Measurements from ENCODE around the gene ADA.
A peak's percentile ranks its signal among the peaks of the same experiment; 100 is the strongest.
"Not testable (repeated sequence)": the region's sequence is repeated elsewhere in the genome, so short reads cannot be mapped to it uniquely, and the experiment has no call there.

Gene ADA

GRCh38 chr20:44678242-44678641 lies 26.7 kb upstream of the ADA start:
- no peak for DNase-seq

- not testable (repeated sequence) for DNase-seq
Measured at GRCh38 chr20:44672318-44672902, 20.9 kb upstream of the ADA start.

- peak; percentile 76 for DNase-seq
Measured at GRCh38 chr20:44671541-44671940, 20.0 kb upstream of the ADA start.

- not testable (repeated sequence) for DNase-seq
Measured at GRCh38 chr20:44670851-44671250, 19.4 kb upstream of the ADA start.

- DNase-seq: no peak
Measured at GRCh38 chr20:44666066-44666465, 14.6 kb upstream of the ADA start.

- no peak for DNase-seq
Measured at GRCh38 chr20:44664131-44664530, 12.6 kb upstream of the ADA start.

- DNase-seq: no peak
Measured at GRCh38 chr20:44662261-44662660, 10.8 kb upstream of the ADA start.

GRCh38 chr20:44660581-44660980 lies 9.1 kb upstream of the ADA start:
- DNase-seq: no peak

- DNase-seq: no peak
Measured at GRCh38 chr20:44659931-44660330, 8.4 kb upstream of the ADA start.

GRCh38 chr20:44658810-44659209 lies 7.3 kb upstream of the ADA start:
- DNase-seq: no peak

- no peak for DNase-seq
Measured at GRCh38 chr20:44657875-44658274, 6.4 kb upstream of the ADA start.

GRCh38 chr20:44656448-44656847 lies 4.9 kb upstream of the ADA start:
- DNase-seq: no peak

- DNase-seq: not testable (repeated sequence)
Measured at GRCh38 chr20:44654210-44654609, 2.7 kb upstream of the ADA start.

GRCh38 chr20:44653546-44653945 lies 2.0 kb upstream of the ADA start:
- DNase-seq: no peak

- no peak for DNase-seq
Measured at GRCh38 chr20:44651434-44651683, 140 bp downstream of the ADA start.

- peak; percentile 60 for DNase-seq
Measured at GRCh38 chr20:44650771-44651433, 597 bp downstream of the ADA start.

- DNase-seq: no peak
Measured at GRCh38 chr20:44649976-44650375, 1.5 kb downstream of the ADA start.

- DNase-seq: no peak
Measured at GRCh38 chr20:44649126-44649525, 2.4 kb downstream of the ADA start.

- no peak for DNase-seq
Measured at GRCh38 chr20:44648579-44648978, 2.9 kb downstream of the ADA start.

- peak; percentile 24 for DNase-seq
Measured at GRCh38 chr20:44648068-44648467, 3.4 kb downstream of the ADA start.

- DNase-seq: peak; percentile 23
Measured at GRCh38 chr20:44646641-44647274, 4.7 kb downstream of the ADA start.

GRCh38 chr20:44646023-44646640 lies 5.4 kb downstream of the ADA start:
- peak; percentile 35 for DNase-seq

GRCh38 chr20:44644667-44645131 lies 6.8 kb downstream of the ADA start:
- peak; percentile 43 for DNase-seq

- DNase-seq: peak; percentile 5
Measured at GRCh38 chr20:44644230-44644617, 7.3 kb downstream of the ADA start.
